ENCODE results near the gene TRAPPC6A. TPM values are rescaled to one million over a fixed set of nuclear protein-coding genes. Genes with fewer than 3 reads are reported as not detected.
A peak's percentile ranks its signal among the peaks of the same experiment; 100 is the strongest.

Gene TRAPPC6A
- total RNA-seq (ENCODE audit: unreplicated experiment) = 86.2 TPM
- long read RNA-seq, transcript TRAPPC6A-201 (6 exons, 805 nt) = major isoform, 19 of 55 reads
- long read RNA-seq, transcript TRAPPC6A-204 (5 exons, 695 nt) = minor isoform, 8 of 55 reads
- long read RNA-seq, transcript TRAPPC6A-205 (5 exons, 514 nt) = minor isoform, 10 of 55 reads
- long read RNA-seq, transcript TRAPPC6A-202 (6 exons, 758 nt) = minor isoform, 17 of 55 reads
- long read RNA-seq, partial matches to known transcripts = 0 of 55 reads
- long read RNA-seq, other reads (novel, unspliced or antisense) = 1 of 55 reads

- Mint-ChIP-seq H3K9me3 (ENCODE audit: unreplicated experiment) (no peaks in the 10 kb centered on the region), H3K36me3 (ENCODE audit: low read depth, unreplicated experiment) (peaks cover 20% of the 10 kb centered on the region), H3K4me1 (ENCODE audit: unreplicated experiment) (peaks cover 48% of the 10 kb centered on the region), H3K4me3 (ENCODE audit: unreplicated experiment) (peak within 1 kb of the TSS; percentile 99), H3K27ac (ENCODE audit: unreplicated experiment) (peak within 1 kb of the TSS; percentile 94), H3K27me3 (ENCODE audit: unreplicated experiment) (peaks cover 9% of the 10 kb centered on the region)
- no peak for DNase-seq (ENCODE audit: low spot score)
- no peak for TF ChIP-seq CTCF (IDR thresholded peaks at IDR 0.05; ENCODE audit: unreplicated experiment)
Observed at GRCh38 chr19:45177817-45178261, at the start of gene TRAPPC6A. Gene TRAPPC6A, minus strand, starts transcription at chr19:45178237. Its CDS starts 19 bp downstream, at chr19:45178218.

- Mint-ChIP-seq H3K27ac (ENCODE audit: unreplicated experiment) (no peak overlapping the region), H3K27me3 (ENCODE audit: unreplicated experiment) (peaks cover 4% of the 10 kb centered on the region), H3K9me3 (ENCODE audit: unreplicated experiment) (no peaks in the 10 kb centered on the region)
Observed at GRCh38 chr19:45224645-45225044, 46.6 kb upstream of the TRAPPC6A start.

GRCh38 chr19:45223879-45224278, 45.8 kb upstream of the TRAPPC6A start:
- TF ChIP-seq CTCF (IDR thresholded peaks at IDR 0.05; ENCODE audit: unreplicated experiment) = no peak
- H3K36me3 Mint-ChIP-seq (ENCODE audit: low read depth, unreplicated experiment) = peaks cover 4% of the 10 kb centered on the region
- no peak overlapping the region for H3K27ac Mint-ChIP-seq (ENCODE audit: unreplicated experiment)
- H3K27me3 Mint-ChIP-seq (ENCODE audit: unreplicated experiment) = peaks cover 4% of the 10 kb centered on the region
- H3K4me3 Mint-ChIP-seq (ENCODE audit: unreplicated experiment) = no peak overlapping the region
- no peak for DNase-seq (ENCODE audit: low spot score)
- H3K9me3 Mint-ChIP-seq (ENCODE audit: unreplicated experiment) = no peaks in the 10 kb centered on the region
- H3K4me1 Mint-ChIP-seq (ENCODE audit: unreplicated experiment) = peaks cover 3% of the 10 kb centered on the region

More at GRCh38 chr19:45224645-45225044, 46.6 kb upstream of the TRAPPC6A start:
- peaks cover 4% of the 10 kb centered on the region for H3K36me3 Mint-ChIP-seq (ENCODE audit: low read depth, unreplicated experiment)
- H3K4me3 Mint-ChIP-seq (ENCODE audit: unreplicated experiment) = no peak overlapping the region
- no peak for TF ChIP-seq CTCF (IDR thresholded peaks at IDR 0.05; ENCODE audit: unreplicated experiment)
- H3K4me1 Mint-ChIP-seq (ENCODE audit: unreplicated experiment) = peaks cover 3% of the 10 kb centered on the region
- no peak for DNase-seq (ENCODE audit: low spot score)

- no peaks in the 10 kb centered on the region for H3K9me3 Mint-ChIP-seq (ENCODE audit: unreplicated experiment)
- peaks cover 9% of the 10 kb centered on the region for H3K27me3 Mint-ChIP-seq (ENCODE audit: unreplicated experiment)
- peaks cover 8% of the 10 kb centered on the region for H3K4me1 Mint-ChIP-seq (ENCODE audit: unreplicated experiment)
- no peak overlapping the region for H3K4me3 Mint-ChIP-seq (ENCODE audit: unreplicated experiment)
- peaks cover 4% of the 10 kb centered on the region for H3K36me3 Mint-ChIP-seq (ENCODE audit: low read depth, unreplicated experiment)
- DNase-seq (ENCODE audit: low spot score) = no peak
- no peak overlapping the region for H3K27ac Mint-ChIP-seq (ENCODE audit: unreplicated experiment)
- no peak for TF ChIP-seq CTCF (IDR thresholded peaks at IDR 0.05; ENCODE audit: unreplicated experiment)
Observed at GRCh38 chr19:45222724-45223123, 44.7 kb upstream of the TRAPPC6A start.
